ENCODE data around the gene CDC20B.

CDC20B gene

DNA sequence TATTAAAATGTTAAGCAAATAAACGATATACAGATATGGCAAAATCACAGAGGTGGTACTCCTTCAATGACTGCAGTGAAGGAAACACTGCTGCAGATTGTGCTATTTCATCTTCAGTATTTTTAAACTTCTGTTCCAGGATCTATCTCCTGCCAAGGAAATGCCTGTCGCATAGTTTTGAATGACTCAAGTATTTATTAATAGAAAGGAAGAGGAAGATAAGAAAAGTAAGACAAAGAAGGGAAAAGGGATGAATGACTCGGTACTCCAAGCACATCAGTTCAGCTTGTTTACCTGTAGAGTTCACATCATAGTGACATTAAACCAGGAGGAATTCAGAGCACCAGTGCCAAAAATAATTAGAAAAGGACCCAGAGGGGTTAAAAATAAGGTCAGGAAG lies 18.1 kb downstream of the CDC20B start:
- no peaks in the 10 kb centered on the region for H3K36me3 ChIP-seq (ENCODE audit: control insufficient read depth in 1 of 2, insufficient read depth in 2 of 2, low read length in 2 of 2)
- H4K91ac ChIP-seq (ENCODE audit: low read depth, low read length), result no peak overlapping the region
- no peaks in the 10 kb centered on the region for H3K9me3 ChIP-seq (ENCODE audit: insufficient read depth, low read depth, low read length)
- H2BK120ac ChIP-seq (ENCODE audit: insufficient read depth, low read length, poor library complexity), result no peak overlapping the region
- no peak overlapping the region for H3K9ac ChIP-seq (ENCODE audit: low read length)
- no peak overlapping the region for H2BK12ac ChIP-seq (ENCODE audit: low read length)
- no peak overlapping the region for H3K27ac ChIP-seq (ENCODE audit: low read depth, low read length)
- H2AK5ac ChIP-seq (ENCODE audit: low read length), result no peak overlapping the region
- H4K8ac ChIP-seq (ENCODE audit: low read depth, low read length), result no peak overlapping the region
- no peak overlapping the region for H3K18ac ChIP-seq (ENCODE audit: low read length)
- no peak overlapping the region for H2AFZ ChIP-seq (ENCODE audit: insufficient read depth, low read length, poor library complexity)
- no peaks in the 10 kb centered on the region for H3K4me1 ChIP-seq (ENCODE audit: control insufficient read depth in 1 of 2, insufficient read depth in 2 of 2, low read length in 2 of 2)
- H3K4me3 ChIP-seq (ENCODE audit: low read depth, low read length), result no peak overlapping the region
- no peak overlapping the region for H3K14ac ChIP-seq (ENCODE audit: low read length)
- no peaks in the 10 kb centered on the region for H3K79me2 ChIP-seq (ENCODE audit: control insufficient read depth, insufficient read depth, low read length, poor library complexity)
- H2BK5ac ChIP-seq (ENCODE audit: low read depth, low read length, poor library complexity), result no peak overlapping the region
- H3K27me3 ChIP-seq (ENCODE audit: insufficient read depth, low read length), result no peaks in the 10 kb centered on the region
- no peaks in the 10 kb centered on the region for H3K79me1 ChIP-seq (ENCODE audit: low read length)
- no peak for DNase-seq
- H4K12ac ChIP-seq (ENCODE audit: low read depth, low read length), result no peak overlapping the region
- no CpG with 5 or more reads among the region's 3 CpGs for whole genome bisulfite sequencing (ENCODE audit: extremely low coverage, insufficient coverage, insufficient read length)
- H3K23ac ChIP-seq (ENCODE audit: low read length), result no peak overlapping the region
- H3K4ac ChIP-seq (ENCODE audit: low read depth, low read length), result no peak overlapping the region
- no peak overlapping the region for H3K4me2 ChIP-seq (ENCODE audit: low read length)

DNA sequence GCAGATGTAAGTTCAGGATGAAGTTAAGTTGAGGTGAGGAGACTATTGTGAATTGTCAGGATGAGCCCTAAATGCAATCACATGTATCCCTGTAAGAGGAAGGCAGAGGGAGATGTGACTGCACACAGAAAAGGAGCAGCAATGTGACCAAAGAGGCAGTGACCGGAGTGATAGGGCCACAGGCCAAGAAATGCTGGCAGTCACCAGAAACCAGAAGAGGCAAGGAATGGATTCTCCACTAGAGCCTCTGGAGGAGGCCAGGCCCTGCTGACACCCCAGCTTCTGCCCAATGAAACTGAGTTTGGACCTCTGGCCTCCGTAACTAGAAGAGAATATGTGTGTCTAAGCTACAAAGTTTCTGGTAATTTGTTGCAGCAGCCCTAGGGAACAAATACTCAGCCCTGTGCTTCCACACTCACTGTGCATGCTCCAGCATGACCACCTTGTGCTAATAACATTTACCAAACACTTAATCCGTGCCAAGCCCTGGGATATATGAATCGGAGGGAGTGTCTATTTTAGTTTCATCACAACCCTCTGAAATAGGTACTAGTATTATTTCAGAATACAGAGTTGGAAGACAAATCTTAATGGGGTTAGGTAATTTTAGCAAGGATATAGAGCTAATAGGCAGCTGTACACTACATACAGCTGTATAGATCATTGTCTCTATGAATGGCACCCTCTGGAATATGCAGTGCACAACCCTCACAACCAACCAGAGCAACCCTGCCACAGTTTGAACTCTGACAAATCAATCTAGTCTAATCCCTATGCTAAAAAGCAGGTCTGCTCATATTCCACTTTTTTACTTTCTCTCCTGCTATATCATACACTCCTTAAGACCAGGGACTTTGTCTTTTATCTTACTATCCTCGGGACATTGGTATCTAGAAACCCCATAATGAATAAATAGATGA lies 20.8 kb downstream of the CDC20B start:
- Histone ChIP-seq H3K79me2 (ENCODE audit: control insufficient read depth, insufficient read depth, low read length, poor library complexity) (no peaks in the 10 kb centered on the region), H3K18ac (ENCODE audit: low read length) (no peak overlapping the region), H4K91ac (ENCODE audit: low read depth, low read length) (no peak overlapping the region), H3K27ac (ENCODE audit: low read depth, low read length) (no peak overlapping the region), H3K4me1 (ENCODE audit: control insufficient read depth in 1 of 2, insufficient read depth in 2 of 2, low read length in 2 of 2) (no peaks in the 10 kb centered on the region), H2AK5ac (ENCODE audit: low read length) (no peak overlapping the region), H2BK12ac (ENCODE audit: low read length) (no peak overlapping the region), H3K4ac (ENCODE audit: low read depth, low read length) (no peak overlapping the region), H3K9ac (ENCODE audit: low read length) (no peak overlapping the region), H3K27me3 (ENCODE audit: insufficient read depth, low read length) (no peaks in the 10 kb centered on the region), H4K12ac (ENCODE audit: low read depth, low read length) (no peak overlapping the region), H3K79me1 (ENCODE audit: low read length) (no peaks in the 10 kb centered on the region), H3K4me3 (ENCODE audit: low read depth, low read length) (no peak overlapping the region), H4K8ac (ENCODE audit: low read depth, low read length) (no peak overlapping the region), H3K36me3 (ENCODE audit: control insufficient read depth in 1 of 2, insufficient read depth in 2 of 2, low read length in 2 of 2) (no peaks in the 10 kb centered on the region), H2BK5ac (ENCODE audit: low read depth, low read length, poor library complexity) (no peak overlapping the region), H2BK120ac (ENCODE audit: insufficient read depth, low read length, poor library complexity) (no peak overlapping the region), H2AFZ (ENCODE audit: insufficient read depth, low read length, poor library complexity) (no peak overlapping the region), H3K14ac (ENCODE audit: low read length) (no peak overlapping the region), H3K23ac (ENCODE audit: low read length) (no peak overlapping the region), H3K9me3 (ENCODE audit: insufficient read depth, low read depth, low read length) (no peaks in the 10 kb centered on the region), H3K4me2 (ENCODE audit: low read length) (no peak overlapping the region)
- WGBS (ENCODE audit: extremely low coverage, insufficient coverage, insufficient read length), result no CpG with 5 or more reads among the region's 5 CpGs
- no peak for DNase-seq

DNA sequence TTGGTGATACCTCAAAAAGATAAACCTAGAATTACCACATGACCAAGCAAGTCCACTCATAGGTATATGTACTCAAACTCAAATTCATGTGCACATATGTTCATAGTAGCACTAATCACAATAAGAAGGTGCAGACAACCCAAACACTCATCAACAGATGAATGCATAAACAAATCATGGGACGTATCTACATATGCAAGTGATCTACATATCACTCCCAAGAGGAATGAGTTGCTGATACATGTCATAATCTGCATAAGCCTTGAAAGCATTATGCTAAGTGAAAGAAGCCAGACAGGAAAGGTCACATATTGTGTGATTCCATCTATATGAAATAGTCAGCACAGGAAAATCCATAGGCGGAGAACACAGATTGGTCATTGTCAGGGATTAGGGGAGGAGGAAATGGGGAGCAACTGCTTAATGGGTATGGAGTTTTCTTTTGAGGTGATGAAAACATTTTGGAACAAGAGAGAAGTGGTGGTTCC lies 23.6 kb downstream of the CDC20B start:
- H2AFZ ChIP-seq (ENCODE audit: insufficient read depth, low read length, poor library complexity), result no peak overlapping the region
- H3K9me3 ChIP-seq (ENCODE audit: insufficient read depth, low read depth, low read length), result no peaks in the 10 kb centered on the region
- H3K23ac ChIP-seq (ENCODE audit: low read length), result no peak overlapping the region
- DNase-seq, result peak in 1 of 2 donors; percentile 31
- H3K4ac ChIP-seq (ENCODE audit: low read depth, low read length), result no peak overlapping the region
- no peak overlapping the region for H2BK5ac ChIP-seq (ENCODE audit: low read depth, low read length, poor library complexity)
- no peaks in the 10 kb centered on the region for H3K36me3 ChIP-seq (ENCODE audit: control insufficient read depth in 1 of 2, insufficient read depth in 2 of 2, low read length in 2 of 2)
- no CpG with 5 or more reads among the region's 2 CpGs for WGBS (ENCODE audit: extremely low coverage, insufficient coverage, insufficient read length)
- H4K12ac ChIP-seq (ENCODE audit: low read depth, low read length), result no peak overlapping the region
- H3K4me3 ChIP-seq (ENCODE audit: low read depth, low read length), result no peak overlapping the region
- no peaks in the 10 kb centered on the region for H3K4me1 ChIP-seq (ENCODE audit: control insufficient read depth in 1 of 2, insufficient read depth in 2 of 2, low read length in 2 of 2)
- no peak overlapping the region for H4K91ac ChIP-seq (ENCODE audit: low read depth, low read length)
- H2BK12ac ChIP-seq (ENCODE audit: low read length), result no peak overlapping the region
- H3K9ac ChIP-seq (ENCODE audit: low read length), result no peak overlapping the region
- no peak overlapping the region for H3K27ac ChIP-seq (ENCODE audit: low read depth, low read length)
- no peak overlapping the region for H2AK5ac ChIP-seq (ENCODE audit: low read length)
- H3K4me2 ChIP-seq (ENCODE audit: low read length), result no peak overlapping the region
- no peaks in the 10 kb centered on the region for H3K79me2 ChIP-seq (ENCODE audit: control insufficient read depth, insufficient read depth, low read length, poor library complexity)
- no peaks in the 10 kb centered on the region for H3K27me3 ChIP-seq (ENCODE audit: insufficient read depth, low read length)
- H3K14ac ChIP-seq (ENCODE audit: low read length), result no peak overlapping the region
- no peak overlapping the region for H2BK120ac ChIP-seq (ENCODE audit: insufficient read depth, low read length, poor library complexity)
- H4K8ac ChIP-seq (ENCODE audit: low read depth, low read length), result no peak overlapping the region
- H3K79me1 ChIP-seq (ENCODE audit: low read length), result no peaks in the 10 kb centered on the region
- no peak overlapping the region for H3K18ac ChIP-seq (ENCODE audit: low read length)

DNA sequence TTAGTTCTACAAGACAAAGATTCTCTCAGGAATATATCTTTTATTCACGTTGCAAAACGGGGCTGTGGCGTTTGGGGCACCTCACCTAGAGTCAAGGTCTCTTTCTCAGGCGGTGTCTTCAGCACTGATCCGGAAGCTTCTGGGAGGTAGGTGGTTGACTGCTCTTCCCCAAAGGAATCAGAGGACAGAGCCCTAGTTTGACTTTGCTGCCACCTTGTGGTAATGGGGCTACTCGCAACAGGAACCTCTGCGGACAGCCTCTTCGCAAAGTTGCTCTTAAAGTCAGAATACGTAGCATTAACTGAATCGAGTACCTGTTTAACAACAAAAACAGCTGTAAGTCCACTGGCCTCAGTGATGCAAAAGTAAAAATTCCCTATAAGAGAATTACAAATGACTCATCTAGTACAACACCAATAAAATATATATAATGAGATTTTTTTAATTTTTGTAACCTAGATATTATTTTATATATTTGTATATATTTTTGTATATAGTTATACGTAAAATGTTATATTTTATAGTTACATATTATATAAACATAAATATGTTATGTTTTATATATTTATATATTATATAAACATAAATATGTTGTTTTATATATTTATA lies 26.3 kb downstream of the CDC20B start:
- Histone ChIP-seq H3K14ac (ENCODE audit: low read length) (no peak overlapping the region), H3K36me3 (ENCODE audit: control insufficient read depth in 1 of 2, insufficient read depth in 2 of 2, low read length in 2 of 2) (no peaks in the 10 kb centered on the region), H3K9me3 (ENCODE audit: insufficient read depth, low read depth, low read length) (no peaks in the 10 kb centered on the region), H3K18ac (ENCODE audit: low read length) (no peak overlapping the region), H3K4me2 (ENCODE audit: low read length) (no peak overlapping the region), H2AFZ (ENCODE audit: insufficient read depth, low read length, poor library complexity) (no peak overlapping the region), H3K4ac (ENCODE audit: low read depth, low read length) (no peak overlapping the region), H3K79me1 (ENCODE audit: low read length) (no peaks in the 10 kb centered on the region), H2AK5ac (ENCODE audit: low read length) (no peak overlapping the region), H3K27me3 (ENCODE audit: insufficient read depth, low read length) (no peaks in the 10 kb centered on the region), H3K9ac (ENCODE audit: low read length) (no peak overlapping the region), H3K4me3 (ENCODE audit: low read depth, low read length) (no peak overlapping the region), H3K4me1 (ENCODE audit: control insufficient read depth in 1 of 2, insufficient read depth in 2 of 2, low read length in 2 of 2) (no peaks in the 10 kb centered on the region), H2BK5ac (ENCODE audit: low read depth, low read length, poor library complexity) (no peak overlapping the region), H3K23ac (ENCODE audit: low read length) (no peak overlapping the region), H3K27ac (ENCODE audit: low read depth, low read length) (no peak overlapping the region), H4K8ac (ENCODE audit: low read depth, low read length) (no peak overlapping the region), H2BK120ac (ENCODE audit: insufficient read depth, low read length, poor library complexity) (no peak overlapping the region), H4K12ac (ENCODE audit: low read depth, low read length) (no peak overlapping the region), H4K91ac (ENCODE audit: low read depth, low read length) (no peak overlapping the region), H2BK12ac (ENCODE audit: low read length) (no peak overlapping the region), H3K79me2 (ENCODE audit: control insufficient read depth, insufficient read depth, low read length, poor library complexity) (no peaks in the 10 kb centered on the region)
- WGBS (ENCODE audit: extremely low coverage, insufficient coverage, insufficient read length), result no CpG with 5 or more reads among the region's 11 CpGs
- peak; percentile 88 to 98 for DNase-seq
